RWPE2 (cell line): ENCODE results near the gene TICRR.

Experiments
- ATAC-seq: fragments of 200-7000 bp; cut with Tn5 transposase; 3 replicates; pipeline ENCODE4 v1.9.1; 2021; ENCODE audit warnings: low read depth
- DNase-seq: peaks from one replicate; pipeline ENCODE4 v3.0.0-alpha.2; 2020; ENCODE audit warnings: low spot score
- H3K27ac ChIP-seq: fragments of 450-650 bp; 2 replicates; pipeline ENCODE4 v1.5.1; 2017; ENCODE audit warnings: mild to moderate bottlenecking; ENCODE audit not compliant: poor library complexity, severe bottlenecking
- H3K27me3 ChIP-seq: fragments of 250-450 bp; sonication (Bioruptor Pico); 2 replicates; pipeline ENCODE4 v1.5.1; 2021; ENCODE audit warnings: mild to moderate bottlenecking, moderate library complexity; ENCODE audit not compliant: insufficient read depth, poor library complexity, severe bottlenecking
- H3K36me3 ChIP-seq: fragments of 250-450 bp; sonication (Bioruptor Pico); 2 replicates; pipeline ENCODE4 v1.5.1; 2020; ENCODE audit warnings: low read depth, mild to moderate bottlenecking, moderate library complexity
- H3K4me1 ChIP-seq: fragments of 250-450 bp; sonication (Bioruptor Pico); 2 replicates; pipeline ENCODE4 v1.5.1; 2021; ENCODE audit warnings: mild to moderate bottlenecking, moderate library complexity; ENCODE audit not compliant: insufficient read depth, poor library complexity, severe bottlenecking
- H3K4me3 ChIP-seq: fragments of 250-450 bp; sonication (Bioruptor Pico); 2 replicates; pipeline ENCODE4 v1.5.1; 2021; ENCODE audit warnings: mild to moderate bottlenecking, moderate library complexity; ENCODE audit not compliant: severe bottlenecking
- H3K9me3 ChIP-seq: fragments of 250-450 bp; sonication (Bioruptor Pico); 2 replicates; pipeline ENCODE4 v1.5.1; 2021; ENCODE audit warnings: mild to moderate bottlenecking, moderate library complexity; ENCODE audit not compliant: severe bottlenecking
- TF ChIP-seq, protein P1 (sequence below): fragments of 450-650 bp; IDR thresholded peaks from one replicate; pipeline ENCODE4 v1.5.1; 2017; ENCODE audit warnings: mild to moderate bottlenecking, moderate library complexity; ENCODE audit not compliant: poor library complexity, severe bottlenecking

Gene TICRR

DNA sequence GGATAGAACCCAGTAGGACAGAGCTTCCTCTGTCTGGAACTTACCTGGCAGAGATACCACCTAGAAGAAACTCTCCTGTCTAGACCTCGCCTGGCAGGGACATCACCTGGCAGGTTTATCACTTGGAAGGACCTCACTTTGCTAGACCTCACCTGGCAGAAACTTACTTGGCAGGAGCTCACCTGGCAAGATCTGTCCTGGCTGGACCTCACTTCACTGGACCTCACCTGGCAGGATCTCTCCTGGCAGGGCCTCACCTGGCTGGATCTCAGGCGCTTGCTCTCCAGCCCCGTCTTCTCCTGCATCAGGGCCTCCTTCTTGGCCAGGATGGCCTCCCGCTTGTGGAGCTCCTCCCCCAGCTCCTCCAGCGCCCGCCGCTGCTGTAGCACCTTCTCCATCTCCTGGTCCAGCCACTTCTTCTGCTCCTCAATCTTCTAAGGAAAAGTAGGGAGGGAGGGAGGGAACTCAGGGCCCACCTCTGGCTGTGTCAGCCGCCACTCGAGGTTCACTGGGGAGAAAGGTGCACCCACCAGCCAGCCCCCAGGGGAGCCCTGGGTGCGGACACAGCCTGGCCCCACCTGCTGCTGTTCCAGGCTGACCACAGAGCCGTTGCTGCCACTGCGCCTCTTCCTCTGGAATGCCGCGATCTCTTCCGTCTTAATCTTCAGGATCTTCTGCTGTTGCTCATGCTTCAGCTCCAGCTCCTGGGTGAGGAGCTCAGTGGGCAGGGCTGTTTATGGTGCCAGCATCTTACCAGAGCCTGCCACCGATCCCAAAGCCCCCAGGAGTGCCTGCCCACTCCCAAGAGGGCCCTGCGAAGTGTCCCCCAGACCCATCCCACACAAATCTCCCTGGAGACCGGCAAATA lies 57.5 kb downstream of the TICRR start:
- TF ChIP-seq, protein P1, sequence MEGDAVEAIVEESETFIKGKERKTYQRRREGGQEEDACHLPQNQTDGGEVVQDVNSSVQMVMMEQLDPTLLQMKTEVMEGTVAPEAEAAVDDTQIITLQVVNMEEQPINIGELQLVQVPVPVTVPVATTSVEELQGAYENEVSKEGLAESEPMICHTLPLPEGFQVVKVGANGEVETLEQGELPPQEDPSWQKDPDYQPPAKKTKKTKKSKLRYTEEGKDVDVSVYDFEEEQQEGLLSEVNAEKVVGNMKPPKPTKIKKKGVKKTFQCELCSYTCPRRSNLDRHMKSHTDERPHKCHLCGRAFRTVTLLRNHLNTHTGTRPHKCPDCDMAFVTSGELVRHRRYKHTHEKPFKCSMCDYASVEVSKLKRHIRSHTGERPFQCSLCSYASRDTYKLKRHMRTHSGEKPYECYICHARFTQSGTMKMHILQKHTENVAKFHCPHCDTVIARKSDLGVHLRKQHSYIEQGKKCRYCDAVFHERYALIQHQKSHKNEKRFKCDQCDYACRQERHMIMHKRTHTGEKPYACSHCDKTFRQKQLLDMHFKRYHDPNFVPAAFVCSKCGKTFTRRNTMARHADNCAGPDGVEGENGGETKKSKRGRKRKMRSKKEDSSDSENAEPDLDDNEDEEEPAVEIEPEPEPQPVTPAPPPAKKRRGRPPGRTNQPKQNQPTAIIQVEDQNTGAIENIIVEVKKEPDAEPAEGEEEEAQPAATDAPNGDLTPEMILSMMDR = no peak
- ATAC-seq (no peak), DNase-seq (no peak)
- no peaks in the 10 kb centered on the region for H3K27me3 ChIP-seq
- H3K4me3 ChIP-seq = no peak overlapping the region
- peaks cover 58% of the 10 kb centered on the region for H3K36me3 ChIP-seq
- H3K27ac ChIP-seq = no peak overlapping the region
- peaks cover 2% of the 10 kb centered on the region for H3K9me3 ChIP-seq
- no peaks in the 10 kb centered on the region for H3K4me1 ChIP-seq

DNA sequence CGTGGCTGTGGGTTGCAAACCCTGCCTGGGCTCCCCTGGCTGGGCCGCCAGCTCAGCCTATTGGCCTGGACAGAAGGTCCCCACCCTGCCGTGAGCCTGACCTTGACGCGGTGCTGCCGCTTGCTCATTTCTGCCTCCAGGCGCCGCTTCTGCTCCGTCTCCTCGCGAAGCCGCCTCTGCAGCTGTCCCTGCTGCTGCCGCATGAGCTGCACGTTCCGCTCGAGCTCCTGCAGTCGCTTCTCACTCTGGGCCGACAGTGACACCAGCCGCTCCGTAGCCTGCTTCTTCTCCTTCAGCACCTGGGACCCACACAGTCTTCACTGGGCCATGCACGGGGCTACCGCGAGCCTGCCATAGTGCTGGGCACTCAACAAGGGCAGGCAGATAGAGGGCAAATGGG lies 58.3 kb downstream of the TICRR start:
- Histone ChIP-seq H3K4me1 (no peaks in the 10 kb centered on the region), H3K36me3 (peaks cover 51% of the 10 kb centered on the region), H3K4me3 (no peak overlapping the region), H3K27me3 (no peaks in the 10 kb centered on the region), H3K9me3 (peaks cover 2% of the 10 kb centered on the region), H3K27ac (no peak overlapping the region)
- TF ChIP-seq, protein P1 = no peak
- DNase-seq = no peak
- no peak for ATAC-seq

DNA sequence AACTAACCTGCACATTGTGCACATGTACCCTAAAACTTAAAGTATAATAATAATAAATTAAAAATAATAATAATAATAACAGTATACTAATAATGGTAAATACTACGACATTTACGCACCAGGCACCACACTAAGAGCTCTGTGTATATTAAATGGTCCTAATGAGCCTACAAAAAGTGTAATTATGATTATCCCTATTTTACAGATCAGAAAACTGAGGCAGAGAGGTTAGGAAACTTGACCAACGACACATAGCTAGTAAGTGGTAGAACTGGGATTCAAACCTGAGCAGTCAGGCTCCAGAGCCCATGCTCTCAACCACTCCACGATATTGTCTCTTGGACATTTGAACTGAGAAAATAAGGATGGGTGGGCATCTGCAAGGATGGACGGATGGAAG lies 65.0 kb downstream of the TICRR start:
- TF ChIP-seq, protein P1 = no peak
- ATAC-seq (no peak), DNase-seq (no peak)
- Histone ChIP-seq H3K4me3 (no peak overlapping the region), H3K4me1 (no peaks in the 10 kb centered on the region), H3K27ac (no peak overlapping the region), H3K36me3 (peaks cover 33% of the 10 kb centered on the region), H3K27me3 (no peaks in the 10 kb centered on the region), H3K9me3 (peaks cover 3% of the 10 kb centered on the region)

DNA sequence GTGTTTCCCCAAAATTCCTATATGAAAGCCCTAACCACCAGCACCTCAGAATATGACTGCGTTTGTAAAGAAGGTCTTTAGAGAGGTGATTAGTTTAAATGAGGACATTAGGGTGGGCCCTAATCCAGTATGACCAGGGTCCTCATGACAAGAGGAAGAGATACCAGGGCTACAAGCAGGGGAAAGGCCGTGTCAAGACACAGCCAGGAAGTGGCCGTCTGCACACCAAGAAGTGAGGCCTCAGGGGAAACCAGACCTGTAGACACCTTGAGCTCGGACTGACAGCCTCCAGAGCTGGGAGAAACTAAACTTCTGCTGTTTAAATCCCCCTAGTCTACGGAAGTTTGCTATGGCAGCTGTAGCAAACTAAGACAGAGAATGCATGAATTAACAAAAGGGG lies 65.8 kb downstream of the TICRR start:
- H3K4me3 ChIP-seq = no peak overlapping the region
- peaks cover 3% of the 10 kb centered on the region for H3K9me3 ChIP-seq
- no peak overlapping the region for H3K27ac ChIP-seq
- DNase-seq = no peak
- ATAC-seq = no peak; the same call in 2 of the 3 replicates
- H3K36me3 ChIP-seq = peaks cover 33% of the 10 kb centered on the region
- TF ChIP-seq, protein P1 = no peak
- no peaks in the 10 kb centered on the region for H3K27me3 ChIP-seq
- no peaks in the 10 kb centered on the region for H3K4me1 ChIP-seq

DNA sequence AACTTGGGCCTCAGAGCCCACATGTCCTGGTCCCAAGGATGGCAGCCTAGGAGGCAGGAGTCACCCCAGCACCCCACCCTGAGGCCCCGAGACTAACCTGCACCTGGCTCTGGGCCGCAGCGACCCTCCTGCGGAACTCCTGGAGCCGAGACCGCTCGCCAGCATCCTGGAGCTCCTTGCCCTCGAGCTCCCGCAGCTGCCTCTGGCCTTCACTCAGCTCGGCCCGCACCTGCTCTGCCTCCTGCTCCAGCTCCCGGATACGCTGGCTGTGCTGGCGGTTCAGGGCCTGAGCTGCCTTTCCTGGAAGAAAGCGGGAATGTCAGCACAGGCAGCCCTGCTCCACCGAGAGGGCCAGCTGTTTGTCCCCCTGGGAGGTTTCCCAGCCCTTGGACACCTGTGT lies 66.8 kb downstream of the TICRR start:
- ATAC-seq = no peak
- Histone ChIP-seq H3K4me3 (no peak overlapping the region), H3K27ac (no peak overlapping the region), H3K27me3 (no peaks in the 10 kb centered on the region), H3K4me1 (no peaks in the 10 kb centered on the region), H3K36me3 (peaks cover 33% of the 10 kb centered on the region), H3K9me3 (peaks cover 3% of the 10 kb centered on the region)
- DNase-seq = no peak
- TF ChIP-seq, protein P1 = no peak
